Natural killer cell (primary cell): ENCODE data around the gene ARMS2. TPM values are rescaled to one million over a fixed set of nuclear protein-coding genes. Genes with fewer than 3 reads are reported as not detected.

ENCODE experiments used
- ATAC-seq, 3 donors: fragments of 150-1000 bp in 2 of 3; fragments of 200-7000 bp in 1 of 3; cut with Tn5 transposase; 1 replicate in 1 of 3; 2 replicates in 2 of 3; pipeline ENCODE4 v1.10.0; 2021; ENCODE audit warnings: mild to moderate bottlenecking in 2 of 3, moderate library complexity in 2 of 3
- DNase-seq, 2 donors: peaks; one replicate each; pipeline versions ENCODE4 v3.0.0 to v3.0.0-alpha.2; 2013 to 2021; ENCODE audit warnings: mixed read lengths in 1 of 2
- H3K27ac ChIP-seq: one replicate; pipeline ENCODE4 v1.5.1; 2013; ENCODE audit warnings: mild to moderate bottlenecking, low read length
- H3K27me3 ChIP-seq: one replicate; pipeline ENCODE4 v1.6.1; 2013; ENCODE audit warnings: low read length; ENCODE audit not compliant: control insufficient read depth, insufficient read depth
- H3K36me3 ChIP-seq: one replicate; pipeline ENCODE4 v1.6.1; 2013; ENCODE audit warnings: low read length; ENCODE audit not compliant: control insufficient read depth, insufficient read depth
- H3K4me1 ChIP-seq: one replicate; pipeline ENCODE4 v1.6.1; 2013; ENCODE audit warnings: low read length; ENCODE audit not compliant: control insufficient read depth, insufficient read depth
- H3K4me3 ChIP-seq: one replicate; pipeline ENCODE4 v1.5.1; 2013; ENCODE audit warnings: low read length
- H3K9me3 ChIP-seq: one replicate; pipeline ENCODE4 v1.6.1; 2013; ENCODE audit warnings: low read length; ENCODE audit not compliant: control insufficient read depth, insufficient read depth
- H3K27ac Mint-ChIP-seq, 2 donors: one replicate each; pipeline ENCODE4 v1.8.0; 2022; ENCODE audit warnings: mild to moderate bottlenecking in 2 of 2, mixed read lengths in 2 of 2, moderate library complexity in 1 of 2
- H3K27me3 Mint-ChIP-seq, 2 donors: one replicate each; pipeline ENCODE4 v1.8.0; 2022; ENCODE audit warnings: low read depth in 2 of 2, mixed read lengths in 2 of 2
- H3K36me3 Mint-ChIP-seq: one replicate; pipeline ENCODE4 v1.8.0; 2022; ENCODE audit warnings: mixed read lengths
- H3K4me1 Mint-ChIP-seq, 2 donors: one replicate each; pipeline ENCODE4 v1.8.0; 2022; ENCODE audit warnings: mixed read lengths in 2 of 2
- H3K4me3 Mint-ChIP-seq: one replicate; pipeline ENCODE4 v1.8.0; 2022; ENCODE audit warnings: mild to moderate bottlenecking, moderate library complexity, mixed read lengths
- H3K9me3 Mint-ChIP-seq, 2 donors: one replicate each; pipeline ENCODE4 v1.8.0; 2022; ENCODE audit warnings: mixed read lengths in 2 of 2
- CTCF ChIP-seq: fragments of 200-600 bp; IDR thresholded peaks from one replicate; pipeline ENCODE4 v1.8.0; 2022; ENCODE audit warnings: antibody characterized with exemption
- WGBS: methylation state at CpG from one replicate; pipeline ENCODE4 v1.1.7; 2013; ENCODE audit warnings: missing lambda C conversion rate; ENCODE audit not compliant: insufficient coverage; 5-methylcytosine and 5-hydroxymethylcytosine counted together
- intact Hi-C: fragments of 100-400 bp; cut with micrococcal nuclease; formaldehyde crosslinking; loops from one replicate; pipeline ENCODE4 v1.14.2; 2022
- total RNA-seq, 4 donors: library from RNA; stranded (reverse); fragments of 120-200 nt in 1 of 4; gene quantifications; one replicate each; pipeline versions ENCODE4 v1.2.3 to v1.2.4, GENCODE V29; 2013 to 2022

ARMS2 gene
- total RNA-seq, 3 donors from 2014 or later (not counting 1 experiment from before 2014, with no cell fraction given): not detected

- TF ChIP-seq CTCF: no peak
- Mint-ChIP-seq H3K9me3 (no peaks in the 10 kb centered on the region), H3K36me3 (peaks cover 9% of the 10 kb centered on the region), H3K27ac (peak overlapping the region; percentile 83 to 96), H3K4me3 (peak overlapping the region; percentile 68), H3K27me3 (no peaks in the 10 kb centered on the region), H3K4me1 (peaks cover 72 to 74% of the 10 kb centered on the region in 2 donors)
- peak overlapping the region; percentile 60 for H3K27ac ChIP-seq
- no peak for DNase-seq
- no peak overlapping the region for H3K4me3 ChIP-seq
- no peaks in the 10 kb centered on the region for H3K27me3 ChIP-seq
- peaks cover 6% of the 10 kb centered on the region for H3K36me3 ChIP-seq
- intact Hi-C loops: no loop called here
- no peaks in the 10 kb centered on the region for H3K9me3 ChIP-seq
- ATAC-seq: no peak
- H3K4me1 ChIP-seq: peaks cover 44% of the 10 kb centered on the region
- 88% methylated on average over 3 of the region's 3 CpGs for WGBS
Observed at GRCh38 chr10:122420624-122421007, 33.8 kb upstream of the ARMS2 start.

GRCh38 chr10:122421054-122421625, 33.3 kb upstream of the ARMS2 start:
- Mint-ChIP-seq H3K4me3 (peak overlapping the region; percentile 68), H3K27ac (peak overlapping the region; percentile 83 to 96), H3K9me3 (no peaks in the 10 kb centered on the region), H3K36me3 (peaks cover 9% of the 10 kb centered on the region), H3K4me1 (peaks cover 72 to 74% of the 10 kb centered on the region in 2 donors), H3K27me3 (no peaks in the 10 kb centered on the region)
- H3K27ac ChIP-seq: peak overlapping the region; percentile 60
- intact Hi-C loops: no loop called here
- H3K4me1 ChIP-seq: peaks cover 41% of the 10 kb centered on the region
- H3K27me3 ChIP-seq: no peaks in the 10 kb centered on the region
- no peaks in the 10 kb centered on the region for H3K9me3 ChIP-seq
- peaks cover 4% of the 10 kb centered on the region for H3K36me3 ChIP-seq
- ATAC-seq (no peak), DNase-seq (peak in 1 of 2 donors; percentile 45)
- WGBS: 54% methylated on average over 2 of the region's 3 CpGs
- no peak for TF ChIP-seq CTCF
- H3K4me3 ChIP-seq: no peak overlapping the region

- H3K4me1 Mint-ChIP-seq: peaks cover 66 to 73% of the 10 kb centered on the region in 2 donors
- intact Hi-C loops: loop anchor here (1.0 kb wide), 1 partner anchor 46 kb away; no protein-coding TSS in a partner anchor
- no peak for TF ChIP-seq CTCF
- H3K27ac ChIP-seq: peak overlapping the region; percentile 60
- ATAC-seq: no peak
- no peaks in the 10 kb centered on the region for H3K27me3 ChIP-seq
- H3K27me3 Mint-ChIP-seq: no peaks in the 10 kb centered on the region
- H3K36me3 ChIP-seq: peaks cover 4% of the 10 kb centered on the region
- H3K4me3 ChIP-seq: no peak overlapping the region
- peak in 1 of 2 donors; percentile 18 for DNase-seq
- H3K4me1 ChIP-seq: peaks cover 36% of the 10 kb centered on the region
- peak overlapping the region; percentile 81 for H3K4me3 Mint-ChIP-seq
- peak overlapping the region; percentile 83 to 96 for H3K27ac Mint-ChIP-seq
- H3K9me3 Mint-ChIP-seq: no peaks in the 10 kb centered on the region
- H3K36me3 Mint-ChIP-seq: peaks cover 9% of the 10 kb centered on the region
- H3K9me3 ChIP-seq: no peaks in the 10 kb centered on the region
Observed at GRCh38 chr10:122421742-122422141, 32.7 kb upstream of the ARMS2 start.
